Esophagus squamous epithelium (tissue), 4 donors: Measurements from ENCODE around the gene LUZP1.

ENCODE experiments used
- POLR2A ChIP-seq, 4 donors: fragments of 450-650 bp; IDR thresholded peaks; one replicate each; pipeline ENCODE4 v1.6.1; 2017; ENCODE audit warnings: antibody characterized with exemption in 4 of 4, mild to moderate bottlenecking in 4 of 4, moderate library complexity in 3 of 4
- TF ChIP-seq, protein P1 (sequence below), 6 experiments: fragments of 450-650 bp in 4 of 6; fragments of 200-600 bp in 2 of 6; sonication (generic) in 2 of 6; IDR thresholded peaks; one replicate each; pipeline ENCODE4 v1.5.1; 2016 to 2019; ENCODE audit warnings: antibody characterized with exemption in 6 of 6, mild to moderate bottlenecking in 4 of 6, moderate library complexity in 4 of 6

DNA sequence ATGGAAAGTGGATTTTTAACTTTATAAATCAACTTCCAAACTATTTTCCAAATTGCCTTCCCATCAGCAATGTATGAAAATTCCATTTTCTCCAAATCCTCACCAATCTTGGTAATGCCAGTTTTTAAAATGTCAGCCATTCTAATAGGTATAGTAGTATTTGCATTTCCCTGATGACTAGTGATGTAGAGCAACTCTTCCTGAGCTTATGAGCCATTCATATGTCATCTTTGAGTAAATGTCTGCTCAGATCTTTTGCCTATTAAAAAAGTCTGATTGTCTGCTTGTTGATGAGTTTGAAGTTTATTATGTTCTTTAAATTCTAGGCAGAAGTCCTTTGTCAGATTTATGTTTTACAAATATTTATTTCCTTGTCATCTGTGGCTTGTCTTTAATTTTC lies 94.6 kb downstream of the LUZP1 start:
- TF ChIP-seq POLR2A (IDR thresholded peaks at IDR 0.05) = no peak
- TF ChIP-seq, protein P1, sequence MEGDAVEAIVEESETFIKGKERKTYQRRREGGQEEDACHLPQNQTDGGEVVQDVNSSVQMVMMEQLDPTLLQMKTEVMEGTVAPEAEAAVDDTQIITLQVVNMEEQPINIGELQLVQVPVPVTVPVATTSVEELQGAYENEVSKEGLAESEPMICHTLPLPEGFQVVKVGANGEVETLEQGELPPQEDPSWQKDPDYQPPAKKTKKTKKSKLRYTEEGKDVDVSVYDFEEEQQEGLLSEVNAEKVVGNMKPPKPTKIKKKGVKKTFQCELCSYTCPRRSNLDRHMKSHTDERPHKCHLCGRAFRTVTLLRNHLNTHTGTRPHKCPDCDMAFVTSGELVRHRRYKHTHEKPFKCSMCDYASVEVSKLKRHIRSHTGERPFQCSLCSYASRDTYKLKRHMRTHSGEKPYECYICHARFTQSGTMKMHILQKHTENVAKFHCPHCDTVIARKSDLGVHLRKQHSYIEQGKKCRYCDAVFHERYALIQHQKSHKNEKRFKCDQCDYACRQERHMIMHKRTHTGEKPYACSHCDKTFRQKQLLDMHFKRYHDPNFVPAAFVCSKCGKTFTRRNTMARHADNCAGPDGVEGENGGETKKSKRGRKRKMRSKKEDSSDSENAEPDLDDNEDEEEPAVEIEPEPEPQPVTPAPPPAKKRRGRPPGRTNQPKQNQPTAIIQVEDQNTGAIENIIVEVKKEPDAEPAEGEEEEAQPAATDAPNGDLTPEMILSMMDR (IDR thresholded peaks at IDR 0.05) = no peak
